Breast epithelium (tissue), 3 donors: ENCODE measurements around the gene MERTK.

Experiments
- POLR2A ChIP-seq: fragments of 450-650 bp; IDR thresholded peaks from one replicate; pipeline ENCODE4 v1.6.1; 2016; ENCODE audit warnings: antibody characterized with exemption, mild to moderate bottlenecking, moderate library complexity
- POLR2AphosphoS5 ChIP-seq, 3 donors: sonication (generic); formaldehyde crosslinking; IDR thresholded peaks; one replicate each; pipeline ENCODE4 v1.6.1; 2017; ENCODE audit warnings: antibody characterized with exemption in 3 of 3
- TF ChIP-seq, protein P1 (sequence below), 3 donors: fragments of 450-650 bp; IDR thresholded peaks; one replicate each; pipeline ENCODE4 v1.5.1; 2016 to 2017; ENCODE audit warnings: antibody characterized with exemption in 3 of 3, mild to moderate bottlenecking in 3 of 3, moderate library complexity in 3 of 3

GRCh38 chr2:111990856-111991255, 92.4 kb downstream of the MERTK start:
- TF ChIP-seq, protein P1, sequence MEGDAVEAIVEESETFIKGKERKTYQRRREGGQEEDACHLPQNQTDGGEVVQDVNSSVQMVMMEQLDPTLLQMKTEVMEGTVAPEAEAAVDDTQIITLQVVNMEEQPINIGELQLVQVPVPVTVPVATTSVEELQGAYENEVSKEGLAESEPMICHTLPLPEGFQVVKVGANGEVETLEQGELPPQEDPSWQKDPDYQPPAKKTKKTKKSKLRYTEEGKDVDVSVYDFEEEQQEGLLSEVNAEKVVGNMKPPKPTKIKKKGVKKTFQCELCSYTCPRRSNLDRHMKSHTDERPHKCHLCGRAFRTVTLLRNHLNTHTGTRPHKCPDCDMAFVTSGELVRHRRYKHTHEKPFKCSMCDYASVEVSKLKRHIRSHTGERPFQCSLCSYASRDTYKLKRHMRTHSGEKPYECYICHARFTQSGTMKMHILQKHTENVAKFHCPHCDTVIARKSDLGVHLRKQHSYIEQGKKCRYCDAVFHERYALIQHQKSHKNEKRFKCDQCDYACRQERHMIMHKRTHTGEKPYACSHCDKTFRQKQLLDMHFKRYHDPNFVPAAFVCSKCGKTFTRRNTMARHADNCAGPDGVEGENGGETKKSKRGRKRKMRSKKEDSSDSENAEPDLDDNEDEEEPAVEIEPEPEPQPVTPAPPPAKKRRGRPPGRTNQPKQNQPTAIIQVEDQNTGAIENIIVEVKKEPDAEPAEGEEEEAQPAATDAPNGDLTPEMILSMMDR (IDR thresholded peaks at IDR 0.05), result no peak
- no peak for TF ChIP-seq POLR2A
- TF ChIP-seq POLR2AphosphoS5 (IDR thresholded peaks at IDR 0.05), result no peak
